Spleen (tissue), 7 donors: ENCODE measurements around the gene KIF26B.

Experiments used
- CTCF ChIP-seq, 11 experiments: fragments of 200-600 bp in 7 of 11; fragments of 450-650 bp in 4 of 11; sonication (generic) in 4 of 11; IDR thresholded peaks in 8 of 11; conservative IDR thresholded peaks in 3 of 11; 1 replicate in 7 of 11; 2 replicates in 4 of 11; pipeline versions ENCODE4 v1.4.0 to v1.8.0; 2016 to 2021; ENCODE audit warnings: antibody characterized with exemption in 11 of 11, inconsistent platforms in 4 of 11, mild to moderate bottlenecking in 1 of 11
- POLR2AphosphoS5 ChIP-seq, 3 donors: sonication (generic); formaldehyde crosslinking; IDR thresholded peaks; one replicate each; pipeline ENCODE4 v1.5.1; 2017; ENCODE audit warnings: antibody characterized with exemption in 3 of 3
- donor health status: DM: no; HTN: no; CAD: no; lungs with moderate emphysema.
- donor health status: DM: no; HTN: no; CAD: no.
- donor health status: DM: no; HTN: no; CAD: no.

GRCh38 chr1:245156736-245157505 is 2.1 kb downstream of the KIF26B start:
- TF ChIP-seq CTCF (IDR thresholded peaks at IDR 0.05 in 8 of 11, conservative IDR thresholded peaks at IDR 0.05 in 3 of 11) (peak in 3 of 11 experiments; percentile 4 to 24 (median 9)), POLR2AphosphoS5 (IDR thresholded peaks at IDR 0.05) (no peak)
